T-cell (primary cell): ENCODE results near the gene TTC1. TPM values are rescaled to one million over a fixed set of nuclear protein-coding genes. Genes with fewer than 3 reads are reported as not detected.
A peak's percentile ranks its signal among the peaks of the same experiment; 100 is the strongest.

ENCODE experiments used
- ATAC-seq, 4 experiments: fragments of 200-7000 bp in 3 of 4; fragments of 150-1000 bp in 1 of 4; cut with Tn5 transposase; replicated peaks in 1 of 4; 1 replicate in 3 of 4; 2 replicates in 1 of 4; pipeline ENCODE4 v1.10.0; 2021; ENCODE audit warnings: moderate library complexity in 3 of 4, mild to moderate bottlenecking in 2 of 4, moderate number of reproducible peaks in 1 of 4
- CTCF ChIA-PET, 2 donors: fragments of 300-600 bp; sonication (Branson Sonifier 250); formaldehyde crosslinking; loops; one replicate each; lab custom pipeline; 2022; ENCODE audit warnings: antibody characterized with exemption in 2 of 2; lab: Charles Lee
- POLR2A ChIA-PET, 2 donors: fragments of 300-600 bp; sonication (Branson Sonifier 250); formaldehyde crosslinking; loops; one replicate each; lab custom pipeline; 2022; ENCODE audit warnings: antibody characterized with exemption in 2 of 2; lab: Charles Lee
- DNase-seq, 35 experiments: peaks; one replicate each; pipeline versions ENCODE4 v3.0.0 to v3.0.0-alpha.2; 2013 to 2023
- H3K27ac ChIP-seq: one replicate; pipeline ENCODE4 v1.5.1; 2013; ENCODE audit warnings: low read length
- H3K27me3 ChIP-seq, 2 experiments: replicated peaks in 1 of 2; 1 replicate in 1 of 2; 2 replicates in 1 of 2; pipeline versions ENCODE4 v1.6.1 to v1.7.0; 2013; ENCODE audit warnings: low read length in 1 of 2, mixed read lengths in 1 of 2; ENCODE audit not compliant: control insufficient read depth in 2 of 2, insufficient read depth in 2 of 2; ENCODE audit errors: extremely low read depth in 1 of 2
- H3K36me3 ChIP-seq, 2 donors: 1 replicate in 1 of 2; 2 replicates in 1 of 2; pipeline versions ENCODE4 v1.6.1 to v1.7.0; 2013; ENCODE audit warnings: low read length in 1 of 2; ENCODE audit not compliant: control insufficient read depth in 2 of 2, insufficient read depth in 1 of 2; ENCODE audit errors: extremely low read depth in 1 of 2
- H3K4me1 ChIP-seq, 2 experiments: 1 replicate in 1 of 2; 2 replicates in 1 of 2; pipeline versions ENCODE4 v1.6.1 to v1.7.0; 2013; ENCODE audit warnings: low read length in 2 of 2, mixed read lengths in 1 of 2; ENCODE audit not compliant: insufficient read depth in 2 of 2, control insufficient read depth in 1 of 2; ENCODE audit errors: extremely low read depth in 1 of 2
- H3K4me3 ChIP-seq, 2 donors: 1 replicate in 1 of 2; 2 replicates in 1 of 2; pipeline versions ENCODE4 v1.5.1 to v1.7.0; 2013; ENCODE audit warnings: mild to moderate bottlenecking in 2 of 2, low read length in 1 of 2, moderate library complexity in 1 of 2; ENCODE audit not compliant: control insufficient read depth in 1 of 2; ENCODE audit errors: extremely low read depth in 1 of 2
- H3K9me3 ChIP-seq: 2 replicates; pipeline ENCODE4 v1.7.0; 2013
- H3K27ac Mint-ChIP-seq, 2 donors: one replicate each; pipeline ENCODE4 v1.8.0; 2020 to 2021; ENCODE audit warnings: mild to moderate bottlenecking in 2 of 2, mixed read lengths in 2 of 2
- H3K27me3 Mint-ChIP-seq, 2 donors: one replicate each; pipeline ENCODE4 v1.8.0; 2021 to 2022; ENCODE audit warnings: mixed read lengths in 2 of 2
- H3K36me3 Mint-ChIP-seq: one replicate; pipeline ENCODE4 v1.8.0; 2021; ENCODE audit warnings: mixed read lengths
- H3K4me1 Mint-ChIP-seq, 3 donors: one replicate each; pipeline ENCODE4 v1.8.0; 2020 to 2022; ENCODE audit warnings: mixed read lengths in 3 of 3, mild to moderate bottlenecking in 1 of 3
- H3K4me3 Mint-ChIP-seq, 3 donors: one replicate each; pipeline ENCODE4 v1.8.0; 2020 to 2022; ENCODE audit warnings: mild to moderate bottlenecking in 3 of 3, mixed read lengths in 3 of 3, moderate library complexity in 3 of 3
- H3K9me3 Mint-ChIP-seq, 3 donors: one replicate each; pipeline ENCODE4 v1.8.0; 2020 to 2022; ENCODE audit warnings: mixed read lengths in 3 of 3
- WGBS: methylation state at CpG from one replicate; pipeline ENCODE4 v1.1.5; 2013; ENCODE audit warnings: missing lambda C conversion rate; ENCODE audit not compliant: insufficient coverage; 5-methylcytosine and 5-hydroxymethylcytosine counted together
- total RNA-seq, 35 experiments: library from RNA in 6 of 35; stranded (reverse) in 6 of 35; fragments of 120-200 nt in 1 of 35; gene quantifications; one replicate each; pipeline versions ENCODE4 v1.2.1 to v1.2.4 and lab custom pipeline; 2013 to 2026

The TTC1 gene
- total RNA-seq, 5 donors from 2014 or later (not counting 1 experiment from before 2014, with no cell fraction given), result 25.4 to 43.6 (median 37.3) TPM

DNA sequence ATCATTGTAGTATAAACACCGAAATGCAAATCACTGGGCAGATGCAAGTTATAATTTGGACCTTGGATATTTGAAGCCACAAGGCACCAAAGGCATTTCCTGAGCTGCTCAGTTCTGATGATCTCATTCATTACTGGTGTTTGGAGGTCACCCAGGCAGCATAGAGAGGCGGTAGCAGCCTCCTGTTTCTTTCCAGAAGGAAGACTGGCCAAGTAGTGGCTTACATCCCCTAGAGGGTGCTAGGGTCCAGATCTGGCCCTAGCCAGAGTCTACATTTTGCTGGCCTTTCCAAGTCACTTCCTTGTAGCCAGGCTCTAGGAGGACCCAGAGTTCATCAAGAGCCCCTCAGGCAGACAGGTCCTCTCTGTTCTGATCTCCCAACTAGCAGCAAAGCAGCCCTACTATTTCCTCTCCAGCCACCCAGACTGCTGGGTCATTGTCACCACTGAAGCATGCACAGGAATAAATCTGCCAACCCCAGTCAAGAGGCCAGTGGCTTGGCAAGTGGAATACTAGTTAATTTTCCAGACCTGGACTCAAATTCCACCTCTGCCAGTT, 33.4 kb upstream of the TTC1 start:
- Mint-ChIP-seq H3K4me1 (peaks cover 8 to 13% (median 11%) of the 10 kb centered on the region in 3 donors), H3K4me3 (no peak overlapping the region), H3K27me3 (peaks cover 44 to 54% of the 10 kb centered on the region in 2 donors), H3K9me3 (no peaks in the 10 kb centered on the region), H3K36me3 (no peaks in the 10 kb centered on the region), H3K27ac (no peak overlapping the region)
- Histone ChIP-seq H3K9me3 (no peaks in the 10 kb centered on the region), H3K4me3 (no peak overlapping the region), H3K27me3 (peaks cover 21 to 37% of the 10 kb centered on the region in 2 experiments), H3K27ac (no peak overlapping the region), H3K4me1 (peaks cover 0 to 8% of the 10 kb centered on the region in 2 experiments), H3K36me3 (no peaks in the 10 kb centered on the region)
- DNase-seq (no peak), ATAC-seq (no peak)
- 92% methylated on average over 2 of the region's 2 CpGs for WGBS
- ChIA-PET CTCF (interaction anchor here in 1 of 2 donors (0.6 kb wide), 1 partner anchor 416 kb away, joined by 4 read pairs; no protein-coding TSS in a partner anchor), POLR2A (no interaction called here)

DNA sequence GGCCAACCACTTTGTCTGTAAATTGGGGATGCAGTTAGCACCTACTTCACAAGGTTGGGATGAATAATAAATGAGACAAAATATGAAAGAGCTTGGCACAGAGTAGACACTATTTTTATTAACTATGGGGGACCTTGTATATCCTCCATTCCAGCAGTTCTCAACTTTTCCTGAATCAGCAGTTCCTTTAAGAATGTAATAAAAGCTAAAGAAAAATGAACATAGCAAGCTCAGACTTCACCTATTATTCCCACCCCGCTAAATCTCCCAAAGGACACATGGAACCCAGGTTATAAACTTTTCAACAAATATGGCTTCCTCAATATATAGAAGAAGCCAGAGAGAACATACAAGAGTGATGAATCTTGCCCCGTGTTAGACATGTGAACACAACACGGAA, 32.0 kb upstream of the TTC1 start:
- Histone ChIP-seq H3K27ac (no peak overlapping the region), H3K9me3 (no peaks in the 10 kb centered on the region), H3K27me3 (peaks cover 15 to 28% of the 10 kb centered on the region in 2 experiments), H3K4me1 (peaks cover 0 to 6% of the 10 kb centered on the region in 2 experiments), H3K4me3 (no peak overlapping the region), H3K36me3 (no peaks in the 10 kb centered on the region)
- Mint-ChIP-seq H3K9me3 (no peaks in the 10 kb centered on the region), H3K4me3 (no peak overlapping the region), H3K36me3 (no peaks in the 10 kb centered on the region), H3K27me3 (peaks cover 38 to 42% of the 10 kb centered on the region in 2 donors), H3K4me1 (peaks cover 6 to 8% (median 7%) of the 10 kb centered on the region in 3 donors), H3K27ac (no peak overlapping the region)
- DNase-seq (no peak), ATAC-seq (no peak)
- no CpG with 5 or more reads among the region's 3 CpGs for WGBS
- CTCF ChIA-PET, result interaction anchor here in 1 of 2 donors (1.0 kb wide), 1 partner anchor 45 kb away, joined by 3 read pairs; no protein-coding TSS in a partner anchor
- POLR2A ChIA-PET, result no interaction called here

DNA sequence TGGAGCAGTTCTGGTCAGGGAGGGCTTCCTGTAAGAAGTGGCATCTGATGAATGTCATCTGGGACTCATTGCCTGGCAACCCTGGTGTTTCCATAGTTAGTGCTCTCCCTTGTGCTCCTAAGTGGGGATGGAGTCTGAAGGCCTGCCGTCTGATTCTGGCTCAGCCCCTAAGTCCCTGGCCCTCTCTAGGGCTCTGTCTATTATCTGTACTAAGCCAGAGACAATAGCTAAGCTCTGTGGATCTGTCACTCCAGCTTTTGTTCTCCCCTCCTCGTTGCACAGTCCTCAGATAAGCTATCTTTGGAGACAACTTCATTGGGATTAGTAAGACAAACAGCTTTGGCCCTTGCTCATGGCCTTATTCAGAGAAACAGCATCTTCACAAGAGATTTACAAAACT, 30.6 kb upstream of the TTC1 start:
- no peak for DNase-seq
- ATAC-seq, result no peak
- Histone ChIP-seq H3K27ac (no peak overlapping the region), H3K4me1 (no peaks in the 10 kb centered on the region), H3K4me3 (no peak overlapping the region), H3K9me3 (no peaks in the 10 kb centered on the region), H3K27me3 (peaks cover 8 to 18% of the 10 kb centered on the region in 2 experiments), H3K36me3 (no peaks in the 10 kb centered on the region)
- H3K27me3 Mint-ChIP-seq, result peaks cover 33 to 36% of the 10 kb centered on the region in 2 donors
- no CpG with 5 or more reads among the region's 2 CpGs for WGBS
- no peaks in the 10 kb centered on the region for H3K9me3 Mint-ChIP-seq
- no peaks in the 10 kb centered on the region for H3K36me3 Mint-ChIP-seq
- no peak overlapping the region for H3K4me3 Mint-ChIP-seq
- no peak overlapping the region for H3K27ac Mint-ChIP-seq
- CTCF ChIA-PET, result no interaction called here
- H3K4me1 Mint-ChIP-seq, result peaks cover 0 to under 1% (median 0%) of the 10 kb centered on the region in 3 donors
- POLR2A ChIA-PET, result no interaction called here

DNA sequence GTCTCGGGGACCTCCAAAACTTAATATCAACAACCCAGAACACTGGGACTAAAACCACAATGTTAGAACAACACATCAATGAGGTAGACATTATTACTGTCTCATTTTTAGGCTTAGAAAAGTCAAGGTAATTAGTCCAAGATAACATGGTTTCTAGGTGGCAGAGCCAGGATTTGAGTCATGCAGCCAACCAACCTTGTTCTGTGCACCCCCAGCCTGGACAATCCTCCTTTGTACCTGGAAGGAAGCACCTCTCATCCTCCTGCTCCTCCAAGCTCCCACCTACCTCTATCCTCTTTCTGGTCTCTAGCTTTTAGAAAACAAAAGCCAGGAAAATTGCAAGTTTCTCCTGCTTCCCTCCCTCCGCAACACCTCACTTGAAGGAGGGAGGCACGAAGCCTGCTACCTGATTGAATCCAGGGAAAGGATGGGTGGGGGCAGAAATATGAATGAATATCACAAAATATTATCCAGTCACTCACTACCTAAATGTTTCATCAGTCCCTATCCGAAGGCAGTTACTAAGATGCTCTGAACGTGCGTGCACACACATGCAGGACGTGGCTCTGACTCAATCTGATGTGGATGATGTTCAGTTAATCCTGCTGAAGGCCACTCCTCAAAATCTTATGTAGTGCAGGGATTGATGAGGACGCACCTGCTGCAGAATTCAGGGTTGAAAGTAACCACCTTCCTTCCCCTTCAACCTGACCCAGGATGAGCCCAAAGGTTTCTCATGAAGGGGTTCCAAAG, 26.3 kb upstream of the TTC1 start:
- H3K27ac Mint-ChIP-seq, result no peak overlapping the region
- Histone ChIP-seq H3K27ac (no peak overlapping the region), H3K36me3 (no peaks in the 10 kb centered on the region), H3K9me3 (no peaks in the 10 kb centered on the region), H3K4me3 (no peak overlapping the region), H3K4me1 (peaks cover 0 to 10% of the 10 kb centered on the region in 2 experiments), H3K27me3 (peaks cover 2 to 16% of the 10 kb centered on the region in 2 experiments)
- no peaks in the 10 kb centered on the region for H3K9me3 Mint-ChIP-seq
- ATAC-seq (no peak), DNase-seq (no peak)
- peaks cover 0 to 4% (median 3%) of the 10 kb centered on the region in 3 donors for H3K4me1 Mint-ChIP-seq
- 80% methylated on average over 1 of the region's 8 CpGs for WGBS
- ChIA-PET CTCF (no interaction called here), POLR2A (no interaction called here)
- H3K36me3 Mint-ChIP-seq, result no peaks in the 10 kb centered on the region
- H3K4me3 Mint-ChIP-seq, result no peak overlapping the region
- peaks cover 19 to 21% of the 10 kb centered on the region in 2 donors for H3K27me3 Mint-ChIP-seq

DNA sequence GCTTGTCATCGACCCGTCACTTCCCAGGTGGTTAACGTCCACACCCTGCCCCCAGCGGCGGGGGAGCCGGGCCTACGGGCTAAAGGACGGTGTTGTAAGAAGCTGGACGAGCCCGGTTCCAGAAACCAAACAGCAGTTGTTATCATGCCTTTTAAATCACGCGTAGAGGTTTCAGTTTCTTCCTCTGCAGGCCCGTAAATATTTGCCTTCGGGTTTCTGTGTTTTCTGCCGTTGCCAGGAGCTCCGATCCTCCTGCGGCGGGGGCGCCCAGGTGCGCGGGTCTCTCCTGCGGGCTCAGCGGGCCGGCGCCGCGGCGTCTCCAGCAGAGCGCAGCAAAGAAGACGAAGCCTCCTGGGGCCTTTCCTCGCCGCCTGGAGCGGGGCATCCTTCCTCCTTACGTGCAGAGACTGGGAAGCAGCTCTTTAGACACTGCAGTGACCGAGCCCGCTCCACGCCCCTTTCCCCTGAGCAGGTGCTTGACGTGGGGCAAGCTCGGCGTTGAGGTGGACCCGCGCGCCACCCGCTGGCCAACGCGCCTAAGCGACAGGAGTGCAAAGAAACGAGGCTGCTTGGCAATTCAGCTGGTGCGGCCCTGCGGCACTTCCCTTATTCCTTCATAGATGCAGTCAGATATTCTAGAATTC, 21.8 kb upstream of the TTC1 start:
- peak; percentile 31 to 81 (median 61) for DNase-seq
- Histone ChIP-seq H3K4me1 (peaks cover 0 to 10% of the 10 kb centered on the region in 2 experiments), H3K4me3 (peak overlapping the region; percentile 38 to 64), H3K27me3 (peaks cover 0 to 22% of the 10 kb centered on the region in 2 experiments), H3K27ac (no peak overlapping the region), H3K9me3 (no peaks in the 10 kb centered on the region), H3K36me3 (no peaks in the 10 kb centered on the region)
- ChIA-PET POLR2A (interaction anchor here (0.5 to 1.1 kb wide), 4 partner anchors 15 to 699 kb away, joined by 3 to 7 read pairs (median 4); no protein-coding TSS in a partner anchor), CTCF (interaction anchor here (0.6 to 2.2 kb wide), 27 partner anchors 9 to 831 kb away, joined by 3 to 28 read pairs (median 4); no protein-coding TSS in a partner anchor)
- H3K9me3 Mint-ChIP-seq, result no peaks in the 10 kb centered on the region
- 3% methylated on average over 34 of the region's 50 CpGs for WGBS
- peak overlapping the region; percentile 61 to 70 (median 69) for H3K4me3 Mint-ChIP-seq
- H3K27me3 Mint-ChIP-seq, result peaks cover 21 to 35% of the 10 kb centered on the region in 2 donors
- no peaks in the 10 kb centered on the region for H3K36me3 Mint-ChIP-seq
- H3K4me1 Mint-ChIP-seq, result peaks cover 0 to 6% (median 4%) of the 10 kb centered on the region in 3 donors
- no peak overlapping the region for H3K27ac Mint-ChIP-seq
- peak; percentile 92 to 97 (median 95) for ATAC-seq

DNA sequence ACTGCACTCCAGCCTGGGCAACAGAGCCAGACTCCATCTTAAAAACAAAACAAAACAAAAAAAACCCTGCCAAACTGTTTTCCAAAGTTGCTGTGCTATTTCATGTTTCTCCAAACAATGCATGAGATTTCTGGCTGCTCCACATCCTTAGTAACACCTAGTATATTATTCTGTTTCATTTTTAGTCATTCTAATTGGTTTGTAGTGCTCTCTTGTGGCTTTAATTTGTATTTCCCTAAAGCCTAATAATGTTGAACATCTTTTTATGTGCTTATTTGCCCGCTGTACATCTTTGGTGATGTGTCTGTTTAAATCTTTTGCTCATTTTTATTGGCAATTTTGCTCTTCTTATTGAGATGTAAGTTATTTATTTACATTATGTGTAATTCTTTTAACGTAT, 18.4 kb upstream of the TTC1 start:
- Mint-ChIP-seq H3K36me3 (no peaks in the 10 kb centered on the region), H3K27me3 (peaks cover 27 to 47% of the 10 kb centered on the region in 2 donors), H3K27ac (no peak overlapping the region), H3K4me1 (peaks cover 0 to 6% (median 4%) of the 10 kb centered on the region in 3 donors), H3K9me3 (peaks cover 0 to 9% (median 4%) of the 10 kb centered on the region in 3 donors), H3K4me3 (no peak overlapping the region)
- DNase-seq, result no peak
- Histone ChIP-seq H3K36me3 (no peaks in the 10 kb centered on the region), H3K4me3 (no peak overlapping the region), H3K27me3 (peaks cover 0 to 31% of the 10 kb centered on the region in 2 experiments), H3K9me3 (peaks cover 4% of the 10 kb centered on the region), H3K4me1 (peaks cover 0 to 10% of the 10 kb centered on the region in 2 experiments), H3K27ac (no peak overlapping the region)
- ChIA-PET CTCF (no interaction called here), POLR2A (no interaction called here)
- no CpG with 5 or more reads among the region's 2 CpGs for WGBS
- ATAC-seq, result no peak
